Stimulated activated CD4-positive, alpha-beta T cell treated with anti-CD3 and anti-CD28 coated beads, Interleukin-12 subunit alpha, Interleukin-12 subunit beta, amount 100 ng/mL, for 24 hours (primary cell): ENCODE results near the gene HHIP.

Experiments used
- DNase-seq, 2 experiments: peaks; one replicate each; pipeline ENCODE4 v3.0.0-alpha.2; 2020; ENCODE audit warnings: low read depth in 2 of 2

HHIP gene

DNA sequence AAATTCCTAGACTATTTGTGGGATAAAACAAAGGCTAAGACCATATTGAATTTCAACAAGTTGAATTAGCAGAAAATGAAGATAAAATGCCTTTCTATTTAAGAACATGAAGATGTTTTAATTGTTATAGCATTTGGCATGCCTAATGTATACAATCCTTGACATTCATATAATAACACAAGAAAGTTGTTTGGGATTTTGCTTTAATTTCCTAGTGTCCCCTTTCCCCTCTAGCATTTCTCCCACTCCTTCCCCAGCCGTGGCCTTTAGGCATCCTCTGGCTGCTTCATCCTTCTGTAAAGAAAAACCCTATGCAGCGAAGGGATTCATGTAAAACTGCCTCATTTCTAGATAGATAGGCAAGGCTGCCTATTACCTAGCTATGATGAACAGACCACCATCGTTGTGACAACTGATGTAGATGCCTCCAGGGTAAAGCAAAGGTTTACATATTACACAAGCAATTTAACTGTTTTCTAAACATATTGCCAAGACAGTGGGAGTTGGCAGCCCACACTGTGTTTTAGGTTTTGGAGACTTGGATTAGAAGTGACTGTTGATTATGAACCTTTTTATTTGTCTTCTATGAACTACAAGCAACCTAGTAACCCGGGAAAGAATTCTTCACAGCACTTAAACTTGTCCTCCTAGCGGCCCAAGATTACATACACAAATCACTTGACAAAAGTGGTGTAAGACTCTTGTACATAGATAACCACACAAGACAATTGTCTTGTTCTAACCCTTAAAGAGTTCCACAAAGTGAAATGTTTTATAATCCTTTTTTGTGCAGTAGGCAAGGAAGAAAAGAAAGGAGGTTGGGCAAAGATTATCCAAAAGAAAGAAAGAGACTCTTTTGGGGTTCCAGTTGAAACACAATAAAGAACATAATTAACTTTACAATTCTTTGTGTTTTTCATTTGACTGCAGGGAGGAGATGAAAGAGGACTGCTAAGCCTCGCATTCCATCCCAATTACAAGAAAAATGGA, 59.9 kb downstream of the HHIP start:
- no peak for DNase-seq

- DNase-seq = no peak
Observed at GRCh38 chr4:144709159-144709558, 63.2 kb downstream of the HHIP start.

DNA sequence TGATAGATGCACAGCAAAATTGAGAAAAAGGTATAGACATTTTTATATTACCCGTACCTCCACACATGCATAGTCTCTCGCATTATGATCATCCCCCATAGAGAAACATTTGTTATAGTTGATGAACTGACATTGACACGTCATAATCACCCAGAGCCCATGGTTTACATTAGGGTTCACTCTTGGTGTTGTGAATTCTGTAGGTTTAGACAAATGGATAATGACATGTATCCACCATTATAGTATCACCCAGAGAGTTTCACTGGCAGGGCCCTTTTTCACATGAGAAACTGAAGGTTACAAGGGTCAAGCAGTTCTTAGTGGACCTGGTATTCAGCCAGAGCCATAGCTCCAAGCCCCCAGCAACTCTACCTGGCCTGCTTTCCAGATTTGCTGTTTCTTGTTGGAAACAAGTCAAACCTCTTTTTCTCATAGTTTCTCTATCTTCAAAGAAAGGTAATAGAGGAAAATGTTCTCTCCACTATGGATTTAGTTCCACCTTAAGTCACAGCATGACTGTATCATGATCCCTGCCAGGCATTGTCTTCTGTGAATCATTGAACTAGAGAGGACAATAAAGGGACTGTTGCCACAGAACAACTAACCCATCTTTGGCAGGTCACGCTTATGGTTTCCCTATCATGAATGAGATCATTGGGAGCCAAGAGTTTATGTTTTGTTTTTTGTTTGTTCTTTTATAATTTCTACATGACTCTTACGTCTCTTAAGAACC, 64.0 kb downstream of the HHIP start:
- DNase-seq = no peak

DNA sequence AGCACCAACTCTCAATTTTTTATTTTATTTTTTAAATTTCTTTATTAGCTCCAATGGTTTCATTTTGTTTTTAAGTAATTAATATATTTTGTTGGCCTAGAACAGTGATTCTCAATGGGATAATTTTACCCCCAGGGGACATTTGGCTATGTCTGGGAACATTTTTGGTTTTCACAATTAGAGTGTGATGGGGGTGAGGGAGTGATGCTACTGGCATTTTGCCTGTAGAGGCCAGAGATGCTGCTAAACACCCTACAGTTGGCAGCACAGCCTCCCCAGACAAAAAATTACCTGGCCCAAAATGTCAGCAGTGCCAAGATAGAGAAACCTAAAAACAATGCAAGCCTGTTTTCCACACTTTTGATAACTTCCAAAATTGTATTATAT, 64.6 kb downstream of the HHIP start:
- DNase-seq = no peak

- DNase-seq = no peak
Observed at GRCh38 chr4:144711700-144712456, 65.9 kb downstream of the HHIP start.

- DNase-seq = no peak
Observed at GRCh38 chr4:144712775-144713174, 66.8 kb downstream of the HHIP start.

DNA sequence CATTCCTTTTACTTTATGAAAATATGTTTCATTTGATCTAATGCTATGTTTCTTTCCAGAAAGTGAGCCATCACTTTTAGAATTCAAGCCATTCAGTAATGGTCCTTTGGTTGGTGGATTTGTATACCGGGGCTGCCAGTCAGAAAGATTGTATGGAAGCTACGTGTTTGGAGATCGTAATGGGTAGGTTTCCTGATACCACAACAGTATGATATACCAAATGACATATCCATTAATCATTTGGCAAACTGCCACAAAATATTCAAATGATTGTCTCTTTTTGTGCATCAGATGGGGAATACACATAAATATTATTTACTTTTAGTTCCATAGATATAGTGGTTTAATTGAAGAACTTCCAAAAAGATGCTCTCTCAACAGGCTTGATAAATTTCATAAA, 68.2 kb downstream of the HHIP start:
- DNase-seq = no peak

GRCh38 chr4:144715230-144715629, 69.3 kb downstream of the HHIP start:
- no peak for DNase-seq

DNA sequence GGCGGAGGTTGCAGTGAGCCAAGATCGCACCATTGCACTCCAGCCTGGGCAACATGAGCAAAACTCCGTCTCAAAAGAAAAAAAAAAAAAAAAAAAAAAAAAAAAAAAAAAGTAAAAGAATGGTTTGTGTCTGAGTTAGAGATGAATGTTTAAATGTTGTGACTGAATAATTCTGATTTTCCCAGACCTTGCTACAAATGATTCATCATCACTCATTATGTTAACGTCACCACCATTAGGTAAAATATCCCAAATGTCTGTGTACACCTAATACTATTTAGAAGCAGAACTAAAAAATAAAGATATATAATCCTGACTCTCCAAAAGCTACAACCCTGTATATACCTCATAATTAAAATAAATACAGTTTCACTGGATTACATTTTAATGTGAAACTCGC, 70.8 kb downstream of the HHIP start:
- DNase-seq = no peak

GRCh38 chr4:144718958-144719512, 73.1 kb downstream of the HHIP start:
- DNase-seq = no peak

- no peak for DNase-seq
Observed at GRCh38 chr4:144720491-144720890, 74.5 kb downstream of the HHIP start.

DNA sequence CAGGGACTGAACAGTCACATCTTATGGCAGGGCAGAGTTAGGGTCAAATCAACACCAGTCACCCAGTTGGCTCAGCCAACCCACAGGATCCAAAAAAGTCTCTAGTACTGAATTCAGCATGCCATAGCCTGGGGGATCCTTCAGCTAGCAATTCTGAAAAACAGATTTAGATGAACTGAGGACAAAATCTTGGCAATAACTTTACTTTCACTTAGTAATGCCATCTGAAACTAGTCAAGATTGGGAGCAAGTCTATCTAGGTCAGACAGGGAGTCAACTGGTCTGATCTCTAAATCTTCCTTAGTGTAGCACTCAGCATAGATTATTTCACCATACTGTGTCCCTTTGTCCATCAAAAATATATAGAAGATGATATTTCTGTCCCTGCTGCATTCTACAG, 76.0 kb downstream of the HHIP start:
- DNase-seq = no peak

- no peak for DNase-seq
Observed at GRCh38 chr4:144723471-144723870, 77.5 kb downstream of the HHIP start.

DNA sequence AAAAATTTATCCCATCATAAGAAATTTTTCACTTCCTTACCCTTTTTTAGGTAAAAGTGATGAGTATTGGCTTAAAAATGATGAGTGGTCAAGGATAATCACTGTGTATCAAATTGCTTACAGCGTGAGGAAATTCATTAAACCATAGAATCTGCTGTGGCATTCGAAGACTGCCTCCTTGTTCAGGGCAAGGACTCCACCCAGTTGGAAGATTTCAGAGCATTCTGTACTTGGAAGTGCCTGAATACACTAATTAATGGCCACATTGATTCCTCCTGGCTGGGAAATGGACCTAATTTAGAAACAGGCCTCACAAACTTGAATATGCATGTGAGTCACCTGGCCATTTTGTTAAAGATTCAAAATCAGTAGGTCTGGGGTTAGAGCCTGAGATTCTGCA, 83.2 kb downstream of the HHIP start:
- DNase-seq = no peak

GRCh38 chr4:144732584-144733428, 86.8 kb downstream of the HHIP start:
- no peak for DNase-seq

DNA sequence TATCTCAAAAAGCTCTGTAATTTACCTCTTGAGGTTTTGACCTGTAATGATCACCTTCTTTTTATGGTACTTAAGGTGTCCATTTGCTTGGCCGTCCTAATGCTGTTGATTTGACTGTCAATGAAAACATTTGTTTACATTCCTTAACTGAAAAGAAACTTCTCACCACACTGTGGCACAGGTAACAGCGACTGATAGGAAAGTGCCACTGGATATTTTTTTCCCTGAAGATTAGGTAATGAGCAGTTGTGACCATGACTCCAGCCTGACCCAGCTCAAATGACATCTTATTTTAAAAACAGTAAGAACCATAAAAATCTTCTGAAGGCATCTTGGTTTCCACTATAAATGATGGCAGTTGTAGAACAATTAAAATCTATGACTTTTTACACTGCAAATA, 87.6 kb downstream of the HHIP start:
- no peak for DNase-seq

- no peak for DNase-seq
Observed at GRCh38 chr4:144734522-144734921, 88.6 kb downstream of the HHIP start.

GRCh38 chr4:144738649-144739048, 92.7 kb downstream of the HHIP start:
- DNase-seq = no peak

DNA sequence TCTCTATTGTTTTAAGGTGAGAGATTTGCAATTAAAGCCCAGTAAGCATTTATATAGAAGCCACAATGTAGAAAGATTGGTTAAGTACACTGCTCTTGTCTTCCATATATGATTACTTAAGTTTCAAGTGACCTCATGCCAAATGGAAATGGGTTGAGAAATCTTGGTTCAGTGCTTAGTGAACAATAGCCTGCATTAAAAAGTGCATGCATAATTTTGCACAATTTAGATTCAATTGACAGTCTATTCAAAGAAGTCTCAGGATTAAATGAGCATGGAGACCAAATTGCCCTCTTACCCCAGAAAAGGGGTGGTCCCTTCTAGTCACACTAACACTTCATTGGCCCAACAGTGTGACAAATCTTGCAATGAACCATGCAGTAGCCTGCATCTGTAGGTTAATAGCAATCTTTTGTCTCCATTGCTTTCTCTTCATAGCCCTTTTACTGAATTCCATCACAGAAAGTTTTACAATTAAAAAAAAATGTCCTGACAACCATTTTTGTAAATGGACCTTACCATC, 93.6 kb downstream of the HHIP start:
- no peak for DNase-seq

DNA sequence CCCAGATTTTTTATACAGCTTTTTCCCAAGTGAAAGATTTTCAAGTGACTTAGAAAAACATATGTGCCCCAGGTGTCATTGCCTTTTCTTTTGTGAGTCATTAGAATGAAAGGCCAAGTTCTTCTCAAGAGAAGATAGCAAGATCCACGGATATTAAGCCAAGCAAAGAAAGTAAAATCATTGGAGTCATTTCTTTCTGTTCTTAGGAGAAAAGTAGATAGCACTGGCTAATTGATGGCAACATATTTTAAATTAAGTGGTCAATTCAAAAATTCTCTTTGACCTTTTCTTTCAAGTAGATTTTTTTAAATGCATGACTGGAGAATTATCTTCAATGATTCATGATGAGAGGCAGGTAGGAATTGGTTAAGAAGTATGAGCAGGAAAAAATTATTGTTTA, 94.4 kb downstream of the HHIP start:
- DNase-seq = no peak
